WTC11 (cell line): ENCODE data around the gene CNTNAP5.

Experiments used
- AR ChIP-seq: fragments of 250-450 bp; sonication (Bioruptor Pico); IDR thresholded peaks from 2 replicates; pipeline ENCODE4 v1.9.0; 2021; ENCODE audit warnings: mild to moderate bottlenecking
- ATF3 ChIP-seq: sonication (generic); formaldehyde crosslinking; conservative IDR thresholded peaks from 2 replicates; pipeline ENCODE4 v1.8.1; 2022; ENCODE audit warnings: mild to moderate bottlenecking, missing genetic modification reagents
- CBFB ChIP-seq: sonication (generic); formaldehyde crosslinking; IDR thresholded peaks from 2 replicates; pipeline ENCODE4 v1.8.1; 2022; ENCODE audit warnings: mild to moderate bottlenecking, low read depth, missing genetic modification reagents
- CTCF ChIP-seq: fragments of 200-600 bp; IDR thresholded peaks from 2 replicates; pipeline ENCODE4 v1.8.0; 2022; ENCODE audit warnings: antibody characterized with exemption
- GABPB1 ChIP-seq: sonication (generic); formaldehyde crosslinking; IDR thresholded peaks from 2 replicates; pipeline ENCODE4 v1.8.1; 2023; ENCODE audit warnings: mild to moderate bottlenecking, missing genetic modification reagents
- MLX ChIP-seq: sonication (generic); formaldehyde crosslinking; IDR thresholded peaks from 2 replicates; pipeline ENCODE4 v1.8.1; 2023; ENCODE audit warnings: mild to moderate bottlenecking, missing genetic modification reagents, moderate library complexity
- PRDM15 ChIP-seq: sonication (generic); formaldehyde crosslinking; IDR thresholded peaks from 2 replicates; pipeline ENCODE4 v1.8.0; 2022; ENCODE audit warnings: missing genetic modification reagents
- TEAD4 ChIP-seq: sonication (generic); formaldehyde crosslinking; IDR thresholded peaks from 2 replicates; pipeline ENCODE4 v1.8.0; 2022; ENCODE audit warnings: mild to moderate bottlenecking, missing genetic modification reagents
- ZBTB21 ChIP-seq: sonication (generic); formaldehyde crosslinking; IDR thresholded peaks from 2 replicates; pipeline ENCODE4 v1.8.1; 2023; ENCODE audit warnings: mild to moderate bottlenecking, missing genetic modification reagents, borderline replicate concordance

- TF ChIP-seq ATF3 (no peak), GABPB1 (CRISPR knock-in tag) (no peak), AR (no peak), CTCF (no peak), MLX (CRISPR knock-in tag) (no peak), TEAD4 (CRISPR knock-in tag) (no peak), ZBTB21 (CRISPR knock-in tag) (no peak), CBFB (CRISPR knock-in tag) (no peak), PRDM15 (CRISPR knock-in tag) (no peak)
Measured at GRCh38 chr2:124514236-124514635, 489.1 kb downstream of the CNTNAP5 start.
